Measurements from ENCODE around the gene RBM17.

The RBM17 gene

GRCh38 chr10:6088721-6089333 lies at the start of gene RBM17:
Gene RBM17 (plus strand): TSS chr10:6089034. CDS start chr10:6097066, 8,032 bp downstream.
- TF ChIP-seq FOXM1 (IDR thresholded peaks at IDR 0.05; ENCODE audit: borderline replicate concordance, low read depth) (peak; percentile 57; the same call in 1 of the 2 replicates), TEAD4 (IDR thresholded peaks at IDR 0.05) (peak; percentile 98), MAX (IDR thresholded peaks at IDR 0.05) (peak; percentile 76), REST (IDR thresholded peaks at IDR 0.05; ENCODE audit: low read depth) (no peak), TAF1 (IDR thresholded peaks at IDR 0.05; ENCODE audit: low read depth) (no peak), ZBTB7A (IDR thresholded peaks at IDR 0.05; ENCODE audit: low read depth) (peak; percentile 73; the same call in 1 of the 2 replicates), CEBPB (IDR thresholded peaks at IDR 0.05) (0 out of 2 replicates have a peak, but pooled peaks have one; percentile 9), RAD21 (IDR thresholded peaks at IDR 0.05; ENCODE audit: low read depth) (peak; percentile 69), USF1 (IDR thresholded peaks at IDR 0.05) (peak; percentile 19; the same call in 1 of the 2 replicates), NFIC (IDR thresholded peaks at IDR 0.05) (no peak), EGR1 (IDR thresholded peaks at IDR 0.05) (no peak), CREB1 (IDR thresholded peaks at IDR 0.05; ENCODE audit: low read depth) (no peak), EP300 (IDR thresholded peaks at IDR 0.05; ENCODE audit: borderline replicate concordance) (peak; percentile 38; the same call in 1 of the 2 replicates), YY1 (IDR thresholded peaks at IDR 0.05; ENCODE audit: low read depth) (peak; percentile 67), TCF12 (IDR thresholded peaks at IDR 0.05; ENCODE audit: low read depth) (peak; percentile 72; the same call in 1 of the 2 replicates)

- TF ChIP-seq TEAD4 (IDR thresholded peaks at IDR 0.05) = no peak
- no peak for TF ChIP-seq RAD21 (IDR thresholded peaks at IDR 0.05; ENCODE audit: low read depth)
- no peak for TF ChIP-seq ZBTB7A (IDR thresholded peaks at IDR 0.05; ENCODE audit: low read depth)
- no peak for TF ChIP-seq NFIC (IDR thresholded peaks at IDR 0.05)
- no peak for TF ChIP-seq CEBPB (IDR thresholded peaks at IDR 0.05)
- TF ChIP-seq TCF12 (IDR thresholded peaks at IDR 0.05; ENCODE audit: low read depth) = no peak
- TF ChIP-seq EP300 (IDR thresholded peaks at IDR 0.05; ENCODE audit: borderline replicate concordance) = no peak
- TF ChIP-seq YY1 (IDR thresholded peaks at IDR 0.05; ENCODE audit: low read depth) = no peak
- no peak for TF ChIP-seq EGR1 (IDR thresholded peaks at IDR 0.05)
- TF ChIP-seq USF1 (IDR thresholded peaks at IDR 0.05) = no peak
Measured at GRCh38 chr10:6039711-6040110, 49.1 kb upstream of the RBM17 start.

- TF ChIP-seq CEBPB (IDR thresholded peaks at IDR 0.05) (no peak), USF1 (IDR thresholded peaks at IDR 0.05) (no peak), EGR1 (IDR thresholded peaks at IDR 0.05) (no peak), NFIC (IDR thresholded peaks at IDR 0.05) (no peak), YY1 (IDR thresholded peaks at IDR 0.05; ENCODE audit: low read depth) (no peak), ZBTB7A (IDR thresholded peaks at IDR 0.05; ENCODE audit: low read depth) (no peak), TAF1 (IDR thresholded peaks at IDR 0.05; ENCODE audit: low read depth) (no peak)
Measured at GRCh38 chr10:6040205-6040604, 48.6 kb upstream of the RBM17 start.

GRCh38 chr10:6044060-6044459 lies 44.8 kb upstream of the RBM17 start:
- TF ChIP-seq YY1 (IDR thresholded peaks at IDR 0.05; ENCODE audit: low read depth) (no peak), CREB1 (IDR thresholded peaks at IDR 0.05; ENCODE audit: low read depth) (no peak), TCF12 (IDR thresholded peaks at IDR 0.05; ENCODE audit: low read depth) (no peak), NFIC (IDR thresholded peaks at IDR 0.05) (no peak), MAX (IDR thresholded peaks at IDR 0.05) (no peak), USF1 (IDR thresholded peaks at IDR 0.05) (no peak), RAD21 (IDR thresholded peaks at IDR 0.05; ENCODE audit: low read depth) (no peak), TEAD4 (IDR thresholded peaks at IDR 0.05) (no peak), REST (IDR thresholded peaks at IDR 0.05; ENCODE audit: low read depth) (no peak), EP300 (IDR thresholded peaks at IDR 0.05; ENCODE audit: borderline replicate concordance) (no peak), TAF1 (IDR thresholded peaks at IDR 0.05; ENCODE audit: low read depth) (no peak), CEBPB (IDR thresholded peaks at IDR 0.05) (no peak), ZBTB7A (IDR thresholded peaks at IDR 0.05; ENCODE audit: low read depth) (no peak), EGR1 (IDR thresholded peaks at IDR 0.05) (no peak), FOXM1 (IDR thresholded peaks at IDR 0.05; ENCODE audit: borderline replicate concordance, low read depth) (no peak)
